PFSK-1 (cell line): ENCODE measurements around the gene UVRAG.

ENCODE experiments used
- FOXP2 ChIP-seq: optimal IDR thresholded peaks from 2 replicates; pipeline ENCODE3; 2011; ENCODE audit warnings: borderline replicate concordance, control low read depth, inconsistent platforms; ENCODE audit not compliant: insufficient read depth; ENCODE audit errors: extremely low read length, extremely low read depth
- POLR2AphosphoS5 ChIP-seq: IDR thresholded peaks from 2 replicates; pipeline ENCODE4 v1.6.1; 2012; ENCODE audit warnings: low read depth, mild to moderate bottlenecking, control low read depth, low read length, moderate library complexity
- SIN3A ChIP-seq: IDR thresholded peaks from 2 replicates; pipeline ENCODE4 v1.6.1; 2012; ENCODE audit warnings: mild to moderate bottlenecking, low read length, moderate library complexity, borderline replicate concordance; ENCODE audit not compliant: insufficient read depth
- TAF1 ChIP-seq: IDR thresholded peaks from 2 replicates; pipeline ENCODE4 v1.6.1; 2012; ENCODE audit warnings: low read length, control low read depth, borderline replicate concordance; ENCODE audit not compliant: insufficient read depth
- TF ChIP-seq, protein P1 (sequence below), 2 experiments: IDR thresholded peaks; 2 replicates each; pipeline versions ENCODE4 v1.6.1 to v1.8.0; 2011 to 2012; ENCODE audit warnings: low read depth in 2 of 2, low read length in 2 of 2, control low read depth in 1 of 2, inconsistent platforms in 1 of 2, mild to moderate bottlenecking in 1 of 2, moderate library complexity in 1 of 2; ENCODE audit not compliant: insufficient read depth in 1 of 2

Gene UVRAG

GRCh38 chr11:76174330-76174729 lies 359.3 kb downstream of the UVRAG start:
- TF ChIP-seq, protein P1, sequence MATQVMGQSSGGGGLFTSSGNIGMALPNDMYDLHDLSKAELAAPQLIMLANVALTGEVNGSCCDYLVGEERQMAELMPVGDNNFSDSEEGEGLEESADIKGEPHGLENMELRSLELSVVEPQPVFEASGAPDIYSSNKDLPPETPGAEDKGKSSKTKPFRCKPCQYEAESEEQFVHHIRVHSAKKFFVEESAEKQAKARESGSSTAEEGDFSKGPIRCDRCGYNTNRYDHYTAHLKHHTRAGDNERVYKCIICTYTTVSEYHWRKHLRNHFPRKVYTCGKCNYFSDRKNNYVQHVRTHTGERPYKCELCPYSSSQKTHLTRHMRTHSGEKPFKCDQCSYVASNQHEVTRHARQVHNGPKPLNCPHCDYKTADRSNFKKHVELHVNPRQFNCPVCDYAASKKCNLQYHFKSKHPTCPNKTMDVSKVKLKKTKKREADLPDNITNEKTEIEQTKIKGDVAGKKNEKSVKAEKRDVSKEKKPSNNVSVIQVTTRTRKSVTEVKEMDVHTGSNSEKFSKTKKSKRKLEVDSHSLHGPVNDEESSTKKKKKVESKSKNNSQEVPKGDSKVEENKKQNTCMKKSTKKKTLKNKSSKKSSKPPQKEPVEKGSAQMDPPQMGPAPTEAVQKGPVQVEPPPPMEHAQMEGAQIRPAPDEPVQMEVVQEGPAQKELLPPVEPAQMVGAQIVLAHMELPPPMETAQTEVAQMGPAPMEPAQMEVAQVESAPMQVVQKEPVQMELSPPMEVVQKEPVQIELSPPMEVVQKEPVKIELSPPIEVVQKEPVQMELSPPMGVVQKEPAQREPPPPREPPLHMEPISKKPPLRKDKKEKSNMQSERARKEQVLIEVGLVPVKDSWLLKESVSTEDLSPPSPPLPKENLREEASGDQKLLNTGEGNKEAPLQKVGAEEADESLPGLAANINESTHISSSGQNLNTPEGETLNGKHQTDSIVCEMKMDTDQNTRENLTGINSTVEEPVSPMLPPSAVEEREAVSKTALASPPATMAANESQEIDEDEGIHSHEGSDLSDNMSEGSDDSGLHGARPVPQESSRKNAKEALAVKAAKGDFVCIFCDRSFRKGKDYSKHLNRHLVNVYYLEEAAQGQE (IDR thresholded peaks at IDR 0.05; ENCODE audit: insufficient read depth in 1 of 2, low read depth in 2 of 2, low read length in 2 of 2): no peak
- no peak for TF ChIP-seq SIN3A
- TF ChIP-seq TAF1: no peak
- no peak for TF ChIP-seq FOXP2
- TF ChIP-seq POLR2AphosphoS5: no peak

DNA sequence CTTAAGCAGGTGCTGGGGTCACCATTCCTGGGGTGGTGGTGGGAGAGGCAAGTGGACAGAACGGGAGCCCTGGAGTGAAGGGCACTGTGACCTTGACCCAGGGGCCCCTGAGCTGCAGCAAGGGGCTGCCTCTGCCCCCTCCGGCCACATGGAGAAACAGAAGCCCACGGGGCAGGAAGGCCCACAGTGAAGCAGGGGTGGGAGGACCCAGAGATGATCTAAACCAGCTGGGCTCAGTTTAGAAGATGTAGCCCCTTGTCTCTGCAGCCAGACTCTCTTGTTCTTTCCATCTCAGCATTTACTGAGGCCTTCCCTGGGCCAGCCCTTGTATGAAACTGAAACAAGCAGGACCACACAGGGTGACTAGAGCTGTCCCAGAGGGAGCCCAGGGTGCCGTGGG lies 360.8 kb downstream of the UVRAG start:
- TF ChIP-seq FOXP2 (no peak), POLR2AphosphoS5 (no peak), TAF1 (no peak), SIN3A (no peak)
- TF ChIP-seq, protein P1 (IDR thresholded peaks at IDR 0.05; ENCODE audit: insufficient read depth in 1 of 2, low read depth in 2 of 2, low read length in 2 of 2): no peak

- TF ChIP-seq TAF1: no peak
- TF ChIP-seq, protein P1 (IDR thresholded peaks at IDR 0.05; ENCODE audit: insufficient read depth in 1 of 2, low read depth in 2 of 2, low read length in 2 of 2): no peak
- no peak for TF ChIP-seq SIN3A
- no peak for TF ChIP-seq POLR2AphosphoS5
- TF ChIP-seq FOXP2: no peak
These were observed 361.5 kb downstream of the UVRAG start for GRCh38 chr11:76176463-76176862.

GRCh38 chr11:76177250-76177686 lies 362.3 kb downstream of the UVRAG start:
- TF ChIP-seq, protein P1 (IDR thresholded peaks at IDR 0.05; ENCODE audit: insufficient read depth in 1 of 2, low read depth in 2 of 2, low read length in 2 of 2): no peak
- TF ChIP-seq SIN3A: no peak
- no peak for TF ChIP-seq TAF1
- no peak for TF ChIP-seq FOXP2
- no peak for TF ChIP-seq POLR2AphosphoS5

DNA sequence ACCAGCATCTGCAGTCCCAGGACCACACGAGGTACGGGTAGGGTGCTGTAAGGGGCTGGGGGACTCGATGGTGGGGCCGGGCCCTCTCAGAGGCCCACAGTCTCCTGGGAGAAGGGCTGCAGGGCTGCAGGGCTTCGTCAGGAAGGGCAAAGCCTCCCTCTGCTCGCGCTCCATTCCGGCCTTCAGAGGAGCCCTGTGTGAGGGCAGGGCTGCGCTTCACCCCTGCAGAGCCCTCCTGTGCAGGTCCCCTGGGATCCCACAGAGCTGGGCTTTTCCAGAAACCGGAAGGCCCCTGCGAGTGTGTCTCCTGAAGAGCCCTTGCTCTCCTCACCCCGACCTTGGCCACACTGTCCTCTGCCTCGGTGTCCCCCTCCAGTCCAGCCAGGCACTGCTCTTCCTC lies 364.1 kb downstream of the UVRAG start:
- no peak for TF ChIP-seq FOXP2
- no peak for TF ChIP-seq TAF1
- TF ChIP-seq POLR2AphosphoS5: no peak
- TF ChIP-seq, protein P1 (IDR thresholded peaks at IDR 0.05; ENCODE audit: insufficient read depth in 1 of 2, low read depth in 2 of 2, low read length in 2 of 2): no peak
- no peak for TF ChIP-seq SIN3A
